D341Med (cell line): Measurements from ENCODE around the gene APOL4.
"Not testable (repeated sequence)": the region's sequence is repeated elsewhere in the genome, so short reads cannot be mapped to it uniquely, and the experiment has no call there.

Experiments
- DNase-seq: peaks from one replicate; pipeline ENCODE4 v3.0.0; 2012; ENCODE audit warnings: low spot score

Gene APOL4

DNA sequence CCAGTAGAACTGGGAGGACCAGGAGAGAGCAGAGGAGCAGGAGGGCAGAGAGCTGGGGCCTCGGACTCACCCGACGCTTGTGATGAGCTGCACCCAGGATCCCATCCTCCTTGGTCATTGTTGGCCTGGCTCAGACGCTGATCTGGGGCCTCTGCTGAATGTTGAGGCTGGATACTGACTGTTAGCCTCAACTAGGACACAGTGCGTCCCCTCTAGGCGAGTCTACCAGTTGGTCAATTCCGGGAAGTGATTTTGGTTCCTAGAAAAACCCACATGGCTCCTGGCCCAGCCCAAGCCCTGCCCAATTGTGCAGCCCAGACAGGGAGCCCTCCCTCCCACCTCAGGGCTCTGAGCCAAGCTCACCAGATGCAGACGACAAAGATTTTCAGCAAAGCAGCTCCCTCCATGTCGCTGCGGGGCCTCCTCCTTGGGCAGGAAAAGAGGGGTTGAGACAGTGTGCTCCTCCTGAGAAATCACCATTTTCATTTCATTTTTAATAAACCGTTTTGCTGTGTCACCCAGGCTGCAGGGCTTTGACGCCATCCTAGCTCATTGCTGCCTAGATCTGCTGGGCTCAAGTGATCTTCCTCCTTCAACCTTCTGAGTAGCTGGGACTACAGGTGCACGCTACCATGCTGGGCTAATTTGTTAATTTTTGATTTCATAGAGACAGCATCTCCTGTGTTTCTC is at the start of gene APOL4:
Gene APOL4, minus strand, starts transcription at position 180 of the 690 bp plus-strand sequence. Its CDS starts 75 bp downstream, at position 105.
- DNase-seq, result no peak

DNA sequence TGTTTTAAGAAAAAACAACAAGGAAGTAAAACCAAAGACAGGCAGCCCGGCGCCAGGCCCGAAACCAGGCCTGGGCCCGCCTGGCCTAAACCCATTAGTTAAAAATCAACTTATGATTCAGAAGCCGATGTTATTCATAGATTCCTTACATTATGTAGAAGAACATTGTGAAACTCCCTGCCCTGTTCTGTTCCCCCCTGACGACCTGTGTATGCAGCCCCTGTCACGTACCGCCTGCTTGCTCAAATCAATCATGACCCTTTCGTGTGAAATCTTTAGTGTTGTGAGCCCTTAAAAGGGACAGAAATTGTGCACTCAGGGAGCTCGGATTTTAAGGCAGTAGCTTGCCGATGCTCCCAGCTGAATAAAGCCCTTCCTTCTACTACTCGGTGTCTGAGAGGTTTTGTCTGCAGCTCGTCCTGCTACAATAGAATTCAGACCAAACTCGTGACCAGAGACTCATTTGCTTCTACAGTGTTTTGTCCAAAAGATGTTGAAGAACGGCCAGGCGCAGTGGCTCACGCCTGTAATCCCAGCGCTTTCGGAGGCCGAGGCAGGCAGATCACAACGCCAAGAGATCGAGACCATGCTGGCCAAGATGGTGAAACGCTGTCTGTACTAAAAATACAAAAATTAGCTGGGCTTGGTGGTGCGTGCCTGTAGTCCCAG is 48.8 kb upstream of the APOL4 start:
- DNase-seq, result not testable (repeated sequence)

GRCh38 chr22:36249160-36249559 is 47.6 kb upstream of the APOL4 start:
- no peak for DNase-seq

DNA sequence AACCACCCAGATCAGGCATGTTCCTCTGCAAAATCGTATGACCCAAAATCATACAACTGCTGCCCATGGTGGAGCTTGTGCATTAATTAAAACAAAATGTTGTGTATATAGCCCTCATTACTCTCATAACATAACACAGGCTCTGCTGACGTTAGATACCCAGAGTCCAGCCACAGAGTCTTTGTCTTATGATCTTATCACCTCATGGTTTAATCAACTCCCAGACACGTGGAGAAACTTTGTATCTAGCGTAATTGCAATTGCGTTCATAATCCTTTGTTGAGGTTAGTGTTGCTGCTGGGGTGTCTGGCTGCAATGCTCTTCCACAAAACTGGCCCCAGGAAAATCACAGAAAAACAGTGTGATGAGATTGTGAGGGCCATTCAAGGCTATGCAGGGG is 46.3 kb upstream of the APOL4 start:
- no peak for DNase-seq

DNA sequence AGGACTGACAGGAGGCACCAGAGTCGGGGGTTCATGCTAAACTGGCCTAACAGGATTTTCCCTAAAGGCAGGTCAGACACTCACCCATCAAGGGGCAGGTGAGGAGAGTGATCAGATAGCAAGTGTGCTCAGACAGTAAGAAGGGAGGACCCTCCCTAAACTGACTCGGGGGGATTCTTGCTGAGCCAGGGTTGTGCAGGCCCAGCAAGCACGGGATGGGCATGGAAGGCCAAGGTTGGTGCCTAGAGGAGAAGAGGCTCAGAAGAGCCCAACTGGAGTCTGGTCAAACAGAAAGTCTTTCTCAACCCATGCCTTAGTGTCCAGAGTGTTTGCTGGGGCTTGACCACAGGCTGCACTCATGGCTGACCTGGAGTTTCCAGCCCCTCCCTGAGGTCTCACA is 45.1 kb upstream of the APOL4 start:
- no peak for DNase-seq

DNA sequence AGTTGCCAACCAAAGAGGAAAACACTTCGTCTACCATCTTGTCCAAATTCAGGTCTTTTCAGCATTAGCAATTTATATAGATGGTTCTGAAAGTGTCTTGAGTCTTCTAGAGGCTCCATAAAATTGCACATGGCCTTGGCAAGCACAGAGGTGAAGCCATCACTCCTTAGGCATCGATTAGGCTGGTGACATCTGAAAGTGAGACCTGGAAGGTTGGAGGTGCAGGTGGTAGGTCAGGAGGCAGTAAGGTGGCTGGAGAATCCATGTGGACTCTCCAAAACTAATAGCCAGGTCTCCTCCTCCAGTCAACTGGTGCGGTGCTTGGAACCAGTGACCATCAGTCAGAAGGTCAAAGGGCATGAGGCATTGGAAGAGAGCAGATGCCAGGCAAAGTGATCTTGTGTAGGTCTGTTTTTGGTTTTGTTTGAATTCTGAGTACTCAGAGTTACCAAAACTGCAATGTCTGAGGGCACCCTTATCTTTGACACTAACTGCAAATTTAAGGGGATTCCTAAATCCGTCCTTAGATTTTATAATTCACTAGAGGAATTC is 44.3 kb upstream of the APOL4 start:
- no peak for DNase-seq

DNA sequence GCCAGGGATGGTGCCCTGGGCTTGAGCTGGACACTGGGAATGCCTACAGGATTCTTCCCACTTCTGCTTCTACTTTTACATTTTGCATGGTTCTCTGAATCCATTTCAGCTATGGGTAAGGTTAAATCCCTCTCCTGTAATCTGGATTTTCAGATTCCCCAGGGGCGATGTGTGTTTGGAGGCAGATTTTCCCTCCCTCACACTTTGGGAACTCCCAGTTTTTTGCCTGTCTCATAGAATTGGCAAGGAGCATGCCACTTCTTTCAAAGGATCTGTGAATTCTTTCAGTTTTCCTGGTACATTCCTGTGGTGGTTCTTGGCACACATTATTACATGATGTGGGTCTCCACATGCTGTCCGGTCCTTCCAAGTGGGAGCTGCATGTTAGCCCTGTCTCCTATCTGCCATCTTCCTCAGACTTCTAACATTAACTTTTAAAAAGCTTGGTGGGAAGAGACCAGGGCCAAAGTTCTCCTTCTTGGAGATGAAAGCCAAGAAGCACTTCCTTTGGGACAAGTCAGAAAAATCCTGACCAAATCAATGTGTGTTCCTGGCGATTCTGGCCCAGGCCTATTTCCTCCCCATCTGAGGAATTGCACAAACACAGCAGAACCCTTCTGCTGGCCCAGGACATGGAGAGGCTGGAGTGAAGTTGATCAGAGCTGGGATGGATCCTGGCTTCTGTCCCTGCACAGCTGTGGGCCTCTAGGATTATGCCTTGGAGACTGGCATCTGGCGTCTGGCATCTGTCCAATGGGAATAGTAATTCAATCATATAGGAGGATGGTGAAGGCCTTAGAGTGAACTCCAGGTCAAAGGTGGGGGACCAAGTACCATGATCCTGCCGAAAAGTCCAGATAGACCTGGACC is 43.1 kb upstream of the APOL4 start:
- DNase-seq, result peak; percentile 59

DNA sequence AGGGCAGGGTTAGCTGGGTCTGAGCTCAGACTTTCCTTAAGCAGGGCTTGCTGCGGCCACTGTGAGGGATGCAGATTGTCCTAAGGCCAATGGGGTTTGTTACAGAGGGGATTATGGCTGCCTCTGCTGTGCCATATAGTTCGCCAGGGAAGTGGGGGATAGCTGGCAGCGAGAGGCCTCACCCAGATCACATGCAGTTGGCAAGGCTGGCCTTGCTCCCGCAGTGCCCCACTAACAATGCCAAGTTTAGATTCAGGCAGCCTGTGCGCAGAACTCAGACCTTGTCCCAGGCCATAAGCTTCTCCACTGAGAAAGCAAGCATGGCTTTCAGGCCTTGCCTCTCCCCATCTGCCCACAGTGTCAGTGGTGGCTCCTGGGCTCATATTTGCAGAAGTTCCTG is 42.4 kb upstream of the APOL4 start:
- DNase-seq, result no peak

DNA sequence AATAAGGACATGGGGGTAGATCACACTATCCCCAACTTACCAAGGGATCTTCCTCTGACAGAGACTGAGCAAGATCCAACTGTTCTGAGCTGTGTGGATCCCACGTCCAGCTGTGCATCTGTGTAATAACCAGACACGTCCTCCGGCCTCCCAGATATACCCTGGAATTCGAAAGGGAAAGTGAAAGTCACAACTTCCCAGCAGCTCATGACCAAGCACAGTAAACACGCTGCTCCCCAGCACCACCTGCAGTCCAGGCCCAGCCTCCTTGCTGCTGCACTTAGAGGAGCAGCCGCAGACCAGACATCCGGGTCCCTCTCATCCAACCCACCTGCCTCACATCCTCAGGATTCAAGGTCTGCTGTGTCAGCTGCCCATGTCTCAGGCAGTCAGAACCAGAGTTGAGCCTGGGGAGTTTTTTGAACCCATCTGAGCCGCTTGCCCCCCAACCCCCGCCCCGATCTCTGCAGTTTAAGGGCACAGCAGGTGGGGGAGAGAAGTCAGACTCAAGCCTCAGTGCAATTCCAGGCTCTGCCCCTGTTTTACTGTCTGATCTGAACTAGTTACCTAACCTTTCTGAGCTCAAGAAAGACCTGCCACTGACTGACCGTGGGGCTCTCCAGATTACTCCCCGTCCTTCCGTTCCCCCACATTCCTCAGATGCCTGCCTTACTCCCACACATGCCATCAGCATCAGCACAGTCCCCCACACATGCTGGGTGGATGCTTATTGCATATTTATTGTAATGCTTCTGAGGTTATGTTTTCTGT is 38.0 kb upstream of the APOL4 start, which contains the start of gene APOL2:
Gene APOL2, minus strand, starts transcription at position 127 of the 771 bp plus-strand sequence. CDS start 6,365 bp downstream, outside the sequence.
- peak; percentile 83 for DNase-seq

GRCh38 chr22:36239150-36239400 is 37.5 kb upstream of the APOL4 start:
- DNase-seq, result no peak

- DNase-seq, result no peak
Observed at GRCh38 chr22:36238373-36239149, 37.0 kb upstream of the APOL4 start.

GRCh38 chr22:36237462-36238372 is 36.1 kb upstream of the APOL4 start:
- DNase-seq, result no peak

DNA sequence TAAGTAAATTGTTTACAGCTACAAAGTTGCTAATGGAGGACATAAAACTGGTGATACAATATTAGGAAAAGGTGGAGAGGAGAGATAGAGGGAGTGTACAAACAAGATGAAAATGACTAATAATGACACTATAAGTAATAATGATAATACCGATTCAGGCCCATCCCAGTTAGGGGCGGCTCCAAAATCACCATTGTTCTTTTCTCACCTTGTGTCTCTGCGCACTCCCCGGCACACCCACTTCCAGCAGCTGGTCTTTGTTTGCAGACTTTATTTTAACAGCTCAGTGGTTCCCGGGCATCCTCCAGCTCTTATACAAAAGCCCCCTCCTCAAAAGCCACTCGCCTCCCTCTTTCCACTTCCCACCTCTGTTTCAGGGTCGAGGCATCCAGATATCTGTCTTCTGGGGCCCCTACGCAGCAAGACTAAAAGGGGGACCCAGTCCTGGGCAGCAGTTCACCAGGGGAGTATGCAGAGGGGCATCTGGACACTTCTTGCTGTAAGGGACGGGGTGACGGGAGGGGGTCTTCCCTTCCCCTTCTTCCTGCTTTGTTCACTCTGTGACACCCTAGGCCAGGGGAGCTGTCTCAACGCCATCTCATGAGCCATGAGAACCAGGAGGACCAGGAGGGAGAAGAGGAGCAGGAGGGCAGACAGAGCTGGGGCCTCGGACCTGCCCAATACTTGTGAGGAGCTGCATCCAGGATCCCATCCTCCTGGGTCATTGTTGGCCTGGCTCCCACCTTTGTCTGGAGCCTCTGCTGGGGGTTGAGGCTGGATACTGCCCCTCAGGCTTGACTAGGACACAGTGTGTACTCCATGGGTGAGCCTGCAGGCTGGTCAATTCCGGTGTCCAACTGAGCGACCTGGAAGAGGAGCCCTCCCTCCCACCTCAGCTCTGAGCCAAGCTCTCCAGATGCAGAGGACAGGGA is 35.0 kb upstream of the APOL4 start:
- DNase-seq, result no peak

DNA sequence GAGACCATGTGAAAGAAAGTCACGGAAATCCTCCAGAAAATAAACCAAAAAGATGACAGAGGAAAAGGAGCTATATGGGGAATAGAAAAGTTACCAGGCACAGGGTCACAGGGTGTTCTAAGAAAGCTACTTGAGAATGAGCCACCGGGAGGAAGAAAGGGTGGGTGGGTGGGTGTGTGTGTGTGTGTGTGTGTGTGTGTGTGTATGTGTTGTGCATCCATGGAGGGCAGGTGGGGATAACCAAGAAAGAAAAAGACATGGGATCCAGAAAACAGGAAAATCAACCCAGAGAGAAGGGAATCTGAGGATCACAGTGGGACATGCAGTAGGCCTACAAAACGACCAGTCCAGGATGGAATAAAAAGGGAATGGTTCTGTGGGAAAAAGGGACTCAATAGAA is 34.0 kb upstream of the APOL4 start:
- DNase-seq, result no peak

GRCh38 chr22:36234919-36235318 is 33.3 kb upstream of the APOL4 start:
- no peak for DNase-seq

DNA sequence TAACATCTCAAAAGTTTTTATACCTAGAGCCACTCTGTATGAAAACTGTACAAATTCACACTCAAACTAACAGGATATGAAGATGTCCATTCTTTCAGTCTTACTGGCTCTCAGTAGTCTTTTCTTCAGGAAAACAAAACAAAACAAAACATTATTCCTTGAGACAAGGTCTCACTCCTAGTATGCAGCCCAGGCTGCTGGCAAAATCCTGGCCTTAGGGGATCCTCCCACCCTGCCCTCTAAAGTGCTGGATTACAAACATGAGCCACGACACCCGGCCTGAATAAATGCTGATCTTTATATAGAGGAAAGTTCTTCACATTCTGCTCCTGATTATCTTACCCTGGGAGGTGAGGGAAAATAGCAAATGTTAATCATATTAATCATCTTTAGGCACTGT is 32.6 kb upstream of the APOL4 start:
- DNase-seq, result no peak

DNA sequence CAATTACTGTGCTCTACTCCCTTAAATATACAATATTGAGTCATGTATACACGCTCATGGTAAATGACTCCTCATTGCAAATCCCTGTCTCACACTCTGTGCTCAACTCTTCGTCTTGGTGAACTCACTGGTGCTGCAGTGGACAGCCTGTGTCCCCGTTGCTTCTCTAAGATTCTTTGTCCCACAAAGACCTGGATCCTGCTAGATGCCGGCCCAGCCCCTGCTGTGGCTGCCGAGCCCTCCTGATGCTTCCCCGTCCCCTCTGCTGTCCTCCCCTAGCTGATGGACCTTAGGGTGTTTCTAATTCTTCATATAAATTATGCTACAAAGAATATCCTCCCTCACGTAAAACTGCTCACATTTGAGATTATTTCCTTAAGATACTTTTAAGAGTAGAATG is 32.2 kb upstream of the APOL4 start:
- DNase-seq, result no peak

DNA sequence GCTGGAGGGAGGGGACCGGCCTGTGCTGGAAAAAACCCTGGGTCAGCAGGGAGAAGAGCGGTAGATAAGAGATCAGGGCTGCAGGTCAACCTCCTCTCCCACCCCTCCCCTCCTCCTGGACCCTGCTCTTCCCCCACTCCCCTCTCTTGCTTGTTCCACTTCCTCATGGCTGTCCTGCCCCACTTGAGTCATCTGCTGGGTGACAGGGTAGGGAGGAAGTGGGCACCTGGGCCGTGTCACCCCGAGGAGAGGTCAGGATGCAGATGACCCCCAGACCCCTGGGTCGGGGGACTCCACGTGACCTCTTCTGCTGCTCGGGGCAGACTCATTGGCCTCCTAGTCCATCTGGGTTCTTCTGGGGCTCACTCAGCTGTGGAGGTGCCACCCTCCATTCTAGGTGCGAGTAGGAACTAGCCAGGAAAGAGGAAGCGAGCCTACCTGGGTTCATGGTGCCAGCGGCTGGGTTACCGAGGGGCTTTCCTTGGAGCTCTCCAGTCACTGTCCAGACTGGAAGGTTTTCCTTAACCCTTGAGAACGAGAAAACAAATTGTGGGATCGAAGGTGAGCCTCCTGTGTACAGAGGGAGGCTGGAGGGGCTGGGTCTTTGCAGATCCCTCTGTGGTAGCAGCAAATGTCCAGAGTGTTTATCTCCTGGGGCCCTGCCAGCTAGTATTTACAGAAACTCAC is 31.2 kb upstream of the APOL4 start:
- DNase-seq, result no peak
